GM19193 (cell line): Measurements from ENCODE around the gene PCDHGC3.

Experiments
- POLR2A ChIP-seq: IDR thresholded peaks from 4 replicates; pipeline ENCODE4 v1.6.1; 2011; ENCODE audit not compliant: insufficient read depth, insufficient read length; ENCODE audit errors: extremely low read depth

Gene PCDHGC3

DNA sequence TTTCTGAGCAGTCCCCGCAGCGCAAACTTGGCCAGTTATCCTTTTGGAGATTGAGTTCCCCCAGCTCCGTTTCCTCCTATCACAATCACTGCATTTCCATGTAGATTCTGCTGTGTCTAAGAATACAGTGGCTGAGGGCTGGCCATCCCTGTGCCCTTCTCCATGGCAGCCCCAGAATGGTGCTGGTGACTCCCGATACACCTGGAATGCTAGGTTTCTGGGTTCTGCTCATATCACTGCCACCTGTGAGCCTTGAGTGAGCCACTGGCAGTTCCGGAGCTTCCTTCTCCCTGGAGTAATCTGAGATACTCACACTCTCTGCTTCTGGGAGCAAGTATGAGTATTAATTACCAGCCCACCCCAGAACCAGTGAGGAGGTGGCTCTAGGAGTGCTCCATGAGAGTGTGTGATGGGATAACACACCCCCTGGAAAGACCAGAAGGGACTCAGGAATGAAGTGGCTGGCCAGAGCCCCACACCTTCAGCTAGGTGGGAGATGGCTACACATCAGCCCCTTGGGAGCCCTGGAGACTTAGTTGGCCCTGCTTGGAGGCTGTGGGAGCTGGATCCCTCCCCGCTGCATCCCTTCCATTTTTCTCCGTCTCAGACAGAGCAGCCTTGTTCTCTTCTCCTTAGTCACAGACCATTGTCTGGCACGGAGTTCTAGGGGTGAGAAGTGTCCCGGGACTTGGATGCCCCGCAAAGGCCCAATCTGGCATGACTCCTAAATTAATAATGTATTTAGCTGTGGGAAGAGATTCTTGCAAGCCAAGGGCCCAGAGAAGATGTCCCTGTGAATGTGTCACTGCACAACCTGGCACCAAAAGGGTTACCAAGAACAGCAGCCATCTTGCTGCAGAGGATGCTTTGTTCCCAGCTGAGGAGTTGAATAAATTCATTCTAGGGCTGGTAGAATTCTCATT lies 18.0 kb downstream of the PCDHGC3 start:
- no peak for TF ChIP-seq POLR2A

DNA sequence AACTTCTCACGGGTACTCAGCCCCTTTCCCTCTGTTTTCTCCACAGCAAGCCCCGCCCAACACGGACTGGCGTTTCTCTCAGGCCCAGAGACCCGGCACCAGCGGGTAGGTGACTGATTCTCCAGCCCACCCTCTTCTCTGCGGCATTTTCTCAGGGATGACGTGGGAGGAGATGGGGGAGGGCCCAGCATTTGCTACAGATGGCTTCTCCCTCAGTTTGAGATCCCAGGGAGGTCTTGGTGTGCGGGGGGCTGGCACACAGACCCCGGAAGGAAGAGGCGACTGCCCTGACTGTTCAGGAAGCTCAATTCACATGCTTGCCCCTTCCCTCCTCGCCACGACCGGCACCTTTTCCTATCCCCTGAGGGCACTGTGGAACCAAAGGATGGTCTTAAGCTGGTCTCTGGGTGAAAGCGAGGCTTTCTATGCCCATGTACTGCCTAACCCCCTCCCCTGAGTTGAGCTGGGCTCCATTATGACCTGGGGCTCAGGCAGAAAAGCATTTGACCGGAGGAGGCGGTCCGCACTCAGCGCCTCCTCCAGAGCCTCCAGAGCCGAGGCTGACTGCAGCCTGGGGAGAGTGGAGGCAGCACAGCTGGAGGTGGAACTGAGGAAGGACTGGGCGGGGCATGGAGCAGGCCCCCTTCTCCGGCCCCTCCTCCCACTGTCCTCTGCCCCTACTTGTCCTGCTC lies 19.1 kb downstream of the PCDHGC3 start:
- no peak for TF ChIP-seq POLR2A

DNA sequence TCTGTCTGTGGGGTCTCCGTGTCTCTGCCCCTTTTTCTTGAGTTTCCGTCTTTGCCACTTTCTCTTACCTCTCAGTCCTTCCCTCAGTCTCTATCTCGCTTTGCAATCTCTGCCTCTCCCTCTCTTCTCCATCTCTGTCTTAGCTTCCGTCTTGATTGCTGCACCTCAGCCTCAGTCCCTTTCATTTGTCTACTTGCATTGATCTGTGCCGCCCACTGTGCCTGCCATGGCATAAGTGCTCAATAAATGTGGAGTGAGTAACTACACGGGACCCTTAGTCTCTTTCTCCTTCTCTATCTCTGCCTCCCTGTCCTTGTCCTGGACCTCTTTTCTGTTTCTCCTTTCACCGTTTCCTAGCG lies 19.7 kb downstream of the PCDHGC3 start:
- no peak for TF ChIP-seq POLR2A

DNA sequence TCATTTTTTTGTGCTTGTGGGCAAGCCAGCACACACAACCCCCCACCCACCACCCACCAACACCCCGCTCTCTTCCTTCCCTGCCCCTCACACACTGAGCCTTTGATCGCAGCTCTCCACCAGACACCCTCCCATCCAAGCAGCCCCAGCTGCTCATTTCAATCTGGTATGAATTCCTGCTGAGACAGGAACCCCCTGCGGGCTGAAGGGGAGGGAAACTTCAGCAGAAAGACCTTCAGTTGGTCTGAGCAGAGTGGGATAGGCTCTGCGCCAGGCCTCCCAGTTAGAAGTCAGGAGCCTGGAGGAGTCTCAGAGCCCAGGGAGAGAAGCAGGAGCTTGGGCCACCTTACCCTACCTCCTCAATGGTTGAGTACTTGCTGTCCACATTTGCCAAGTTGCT lies 20.3 kb downstream of the PCDHGC3 start:
- no peak for TF ChIP-seq POLR2A

DNA sequence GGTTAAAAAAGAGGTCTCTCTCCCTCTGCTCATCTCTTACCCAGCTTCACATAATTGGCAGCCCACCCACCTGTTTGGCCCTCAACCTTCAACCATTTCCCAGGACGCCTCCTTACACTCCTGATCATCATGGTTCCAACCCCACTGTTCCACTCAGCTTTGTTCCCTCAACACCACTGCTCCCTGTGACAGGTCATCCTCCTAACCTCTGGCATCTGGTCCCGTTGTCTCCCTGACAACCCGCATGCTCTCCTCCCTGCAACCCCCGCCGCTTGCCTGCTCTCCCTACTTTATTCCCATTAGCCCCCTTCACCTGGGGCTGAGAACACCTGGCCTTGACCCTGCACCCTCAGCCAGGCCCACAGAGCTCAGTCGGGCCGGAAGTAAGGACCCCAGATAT lies 26.0 kb downstream of the PCDHGC3 start:
- TF ChIP-seq POLR2A, result no peak

DNA sequence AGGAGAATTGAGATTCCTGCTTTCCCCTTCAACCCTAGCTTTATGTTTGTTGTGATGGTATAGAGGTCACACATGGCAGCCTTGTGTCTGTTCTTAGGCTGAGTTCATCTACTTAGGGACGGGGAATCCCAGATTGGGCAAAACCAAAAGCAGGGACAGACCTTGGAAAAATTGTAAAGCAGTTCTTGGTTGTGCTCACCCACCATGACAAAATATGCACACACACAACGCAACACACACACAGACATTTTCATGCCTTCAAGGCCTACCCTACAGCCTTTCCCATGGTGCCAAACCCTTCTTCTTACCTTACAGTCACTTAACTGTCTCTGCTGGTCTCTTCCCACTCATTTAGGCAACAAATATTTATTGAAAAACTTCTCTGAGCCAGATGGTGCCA lies 27.9 kb downstream of the PCDHGC3 start:
- TF ChIP-seq POLR2A, result no peak

DNA sequence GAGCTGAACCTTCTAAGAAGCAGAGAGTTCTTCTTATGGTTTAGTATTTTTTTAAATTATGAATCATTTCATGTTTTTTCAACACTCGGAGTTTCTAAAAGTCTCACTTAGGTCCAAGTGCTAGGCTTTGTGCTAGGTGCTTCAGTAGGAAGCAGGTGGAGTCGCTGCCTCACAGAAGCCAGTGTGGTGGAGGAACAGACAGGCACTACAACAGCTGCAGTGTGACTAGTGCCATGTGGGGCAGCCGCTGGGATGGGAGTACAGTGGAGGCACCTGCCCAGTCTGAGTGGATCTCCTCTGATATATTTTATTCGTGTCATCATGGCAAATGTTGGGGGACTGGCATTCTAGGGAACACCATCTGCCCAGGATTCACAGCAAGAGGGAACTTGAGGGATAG lies 28.4 kb downstream of the PCDHGC3 start:
- no peak for TF ChIP-seq POLR2A

DNA sequence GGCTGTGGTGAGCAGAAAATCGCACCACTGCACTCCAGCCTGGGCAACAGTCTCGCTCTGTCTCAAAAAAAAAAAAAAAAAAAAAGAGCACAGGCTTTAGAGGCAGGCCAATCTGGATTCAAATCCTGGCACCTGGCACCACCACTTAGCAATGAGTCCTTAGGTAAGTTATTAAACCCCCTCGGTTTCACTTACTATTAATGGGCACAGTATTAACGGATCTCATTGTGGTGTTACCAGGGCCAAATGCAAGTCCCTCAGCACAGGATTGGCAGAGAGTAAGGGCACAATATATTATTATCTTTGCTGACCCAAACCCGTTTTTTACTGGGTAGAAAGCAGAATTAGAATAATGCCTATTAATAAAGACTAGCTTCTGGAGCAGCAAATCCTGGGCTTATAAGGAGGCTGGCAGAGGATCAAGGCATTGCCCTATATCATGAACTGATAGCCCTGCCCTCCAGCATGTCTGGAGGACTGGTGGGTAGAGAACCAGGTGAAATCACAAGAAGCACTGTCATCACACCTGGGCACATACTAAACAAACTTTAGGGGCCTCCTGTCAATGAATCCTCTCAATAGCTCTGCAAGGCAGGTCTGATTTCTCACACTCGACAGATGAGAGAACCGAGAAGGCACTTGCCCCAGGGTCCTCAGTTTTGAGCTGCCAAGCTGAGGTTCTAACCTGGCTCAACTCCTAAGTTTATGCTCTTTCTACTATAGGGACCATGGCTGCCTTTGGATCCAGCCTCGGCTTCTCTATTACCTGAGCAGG lies 30.8 kb downstream of the PCDHGC3 start:
- TF ChIP-seq POLR2A, result no peak

DNA sequence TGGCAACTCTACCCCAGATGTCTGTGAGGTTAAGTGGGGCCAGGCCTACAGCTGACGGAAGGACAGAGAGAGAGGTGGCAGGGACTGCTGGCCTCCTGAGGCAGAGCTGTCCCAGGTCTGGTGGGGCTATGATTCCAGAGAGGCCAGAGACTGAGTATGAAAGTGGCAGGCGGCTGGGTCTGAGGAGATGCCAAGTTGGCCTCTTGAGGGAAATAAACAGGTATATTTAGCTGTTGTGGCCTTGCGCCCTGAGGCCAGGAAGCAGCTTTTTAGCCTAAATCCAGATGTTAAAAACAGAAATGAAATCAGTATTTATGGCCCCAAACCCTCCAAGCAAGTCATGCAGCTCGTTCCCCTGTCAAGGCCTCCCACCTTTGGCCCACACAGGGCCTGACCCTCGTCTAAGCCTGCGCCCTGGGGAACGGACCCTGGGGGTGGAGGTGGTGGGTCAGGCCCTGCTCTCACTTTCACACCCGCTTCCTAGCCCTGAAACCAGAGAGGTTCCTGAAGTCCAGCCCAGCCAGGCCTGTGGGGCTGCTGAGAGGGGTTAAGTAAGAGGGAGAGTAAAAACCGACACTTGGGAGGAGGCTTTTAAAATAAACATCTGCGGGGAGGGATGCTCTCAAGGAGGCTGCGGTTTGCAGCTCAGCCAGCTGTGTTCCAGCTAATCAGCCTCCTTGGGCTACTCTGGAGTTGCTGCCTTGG lies 31.8 kb downstream of the PCDHGC3 start:
- no peak for TF ChIP-seq POLR2A

DNA sequence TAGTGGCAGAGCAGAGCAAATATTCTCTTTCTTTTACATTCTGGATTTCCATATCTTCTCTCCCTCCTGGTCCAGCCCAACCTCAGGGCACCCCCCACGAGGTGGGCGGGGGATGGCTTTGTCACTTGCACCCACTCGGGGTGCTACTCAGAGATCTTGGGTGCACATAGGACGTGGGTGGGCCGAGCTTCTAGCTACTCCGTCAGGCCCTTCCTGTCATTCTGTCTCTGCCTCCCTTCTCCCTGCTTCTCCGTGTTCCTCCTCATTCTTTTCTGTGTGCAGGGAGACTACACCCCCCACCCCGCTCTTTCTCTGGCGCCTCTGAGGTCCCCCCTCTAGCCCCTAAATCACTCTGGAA lies 32.7 kb downstream of the PCDHGC3 start:
- TF ChIP-seq POLR2A, result no peak

DNA sequence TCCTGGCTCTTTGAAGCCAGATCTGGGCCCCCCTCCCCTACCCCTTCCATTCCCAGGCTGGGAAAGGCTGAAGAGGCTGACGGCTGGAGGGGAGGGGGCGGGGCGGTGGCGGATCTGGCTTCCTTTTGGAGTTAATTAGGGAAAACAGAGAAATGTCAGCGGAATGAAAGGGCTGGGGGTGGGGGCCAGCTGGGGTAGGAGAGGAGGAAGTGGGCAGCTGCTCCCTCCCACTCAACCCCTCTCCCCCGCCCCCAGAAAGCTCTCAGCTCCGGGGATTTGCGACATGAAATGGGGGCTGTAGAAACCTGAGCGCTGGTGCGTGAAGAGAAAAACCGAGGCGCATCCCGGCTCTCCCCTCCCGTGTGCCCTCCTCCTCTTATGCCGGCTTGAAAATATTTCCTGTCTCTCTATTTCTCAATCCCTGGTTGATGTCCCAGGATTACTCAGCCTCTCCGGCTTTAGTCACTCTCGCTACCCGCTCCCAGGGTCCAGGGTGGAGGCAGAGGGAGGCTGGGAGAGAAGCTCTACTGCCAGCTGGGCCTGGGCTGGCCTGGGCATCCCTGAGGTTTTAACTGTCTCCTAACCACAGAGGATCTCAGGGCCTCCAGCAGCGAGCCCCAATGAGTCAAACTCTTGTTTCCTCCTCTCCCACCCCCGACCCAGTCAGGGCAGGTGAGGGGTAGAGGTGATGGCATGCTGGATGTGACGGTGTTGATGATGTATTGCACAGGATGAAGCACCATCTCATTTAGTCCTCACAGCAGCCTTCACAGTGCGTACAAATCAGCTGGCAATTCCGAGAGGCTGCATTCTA lies 33.2 kb downstream of the PCDHGC3 start:
- peak; percentile 49 for TF ChIP-seq POLR2A

DNA sequence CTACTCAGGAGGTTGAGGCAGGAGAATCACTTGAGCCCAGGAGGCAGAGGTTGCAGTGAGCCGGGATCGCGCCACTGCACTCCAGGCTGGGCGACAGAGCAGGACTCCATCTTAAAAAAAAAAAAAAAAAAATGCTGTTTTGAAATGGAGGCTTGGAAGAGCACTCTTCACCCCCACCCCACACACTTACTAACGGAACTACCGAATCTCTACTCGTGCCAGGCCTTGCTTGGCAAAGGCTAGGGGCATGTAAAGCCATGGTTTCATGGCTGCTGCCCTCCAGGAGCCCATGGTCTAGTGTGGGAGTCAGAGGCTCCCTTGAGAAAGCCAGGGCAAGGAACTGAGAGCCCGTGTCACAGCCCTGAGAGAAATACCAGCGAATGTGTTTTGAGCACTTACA lies 34.4 kb downstream of the PCDHGC3 start:
- TF ChIP-seq POLR2A, result no peak

DNA sequence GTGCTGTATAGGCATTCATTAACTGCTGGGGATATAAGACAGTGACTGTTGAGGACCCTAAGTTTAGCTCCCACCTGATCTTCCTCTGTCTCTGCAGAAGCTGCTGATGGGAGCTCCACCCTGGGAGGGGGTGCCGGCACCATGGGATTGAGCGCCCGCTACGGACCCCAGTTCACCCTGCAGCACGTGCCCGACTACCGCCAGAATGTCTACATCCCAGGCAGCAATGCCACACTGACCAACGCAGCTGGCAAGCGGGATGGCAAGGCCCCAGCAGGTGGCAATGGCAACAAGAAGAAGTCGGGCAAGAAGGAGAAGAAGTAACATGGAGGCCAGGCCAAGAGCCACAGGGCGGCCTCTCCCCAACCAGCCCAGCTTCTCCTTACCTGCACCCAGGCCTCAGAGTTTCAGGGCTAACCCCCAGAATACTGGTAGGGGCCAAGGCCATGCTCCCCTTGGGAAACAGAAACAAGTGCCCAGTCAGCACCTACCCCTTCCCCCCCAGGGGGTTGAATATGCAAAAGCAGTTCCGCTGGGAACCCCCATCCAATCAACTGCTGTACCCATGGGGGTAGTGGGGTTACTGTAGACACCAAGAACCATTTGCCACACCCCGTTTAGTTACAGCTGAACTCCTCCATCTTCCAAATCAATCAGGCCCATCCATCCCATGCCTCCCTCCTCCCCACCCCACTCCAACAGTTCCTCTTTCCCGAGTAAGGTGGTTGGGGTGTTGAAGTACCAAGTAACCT lies 35.3 kb downstream of the PCDHGC3 start:
- peak; percentile 78 for TF ChIP-seq POLR2A
